DND-41 (cell line): ENCODE measurements around the gene ERMARD.
A peak's percentile ranks its signal among the peaks of the same experiment; 100 is the strongest.

Experiments used
- ATAC-seq: fragments of 200-7000 bp; cut with Tn5 transposase; 3 replicates; pipeline ENCODE4 v1.9.1; 2021; ENCODE audit warnings: low read depth; ENCODE audit not compliant: insufficient read depth
- DNase-seq: peaks from one replicate; pipeline ENCODE4 v3.0.0-alpha.2; 2020
- H2AFZ ChIP-seq: 2 replicates; pipeline ENCODE4 v1.6.0; 2012; ENCODE audit warnings: low read depth, low read length
- H3K27ac ChIP-seq: 2 replicates; pipeline ENCODE4 v1.5.1; 2012; ENCODE audit warnings: low read length, inconsistent platforms
- H3K27me3 ChIP-seq: fragments of 200-600 bp; sonication (generic); 2 replicates; pipeline ENCODE4 v1.6.0; 2012; ENCODE audit warnings: low read length, mild to moderate bottlenecking, inconsistent platforms; ENCODE audit not compliant: insufficient read depth, poor library complexity
- H3K36me3 ChIP-seq: 2 replicates; pipeline ENCODE4 v1.5.1; 2012; ENCODE audit warnings: low read length, inconsistent platforms; ENCODE audit not compliant: insufficient read depth
- H3K4me1 ChIP-seq: 2 replicates; pipeline ENCODE4 v1.5.1; 2012; ENCODE audit warnings: mild to moderate bottlenecking, low read length; ENCODE audit not compliant: insufficient read depth
- H3K4me2 ChIP-seq: 2 replicates; pipeline ENCODE4 v1.6.0; 2012; ENCODE audit warnings: mild to moderate bottlenecking, moderate library complexity, low read length, inconsistent platforms; ENCODE audit not compliant: insufficient read depth
- H3K4me3 ChIP-seq, 2 experiments: fragments of 200-600 bp in 1 of 2; shearing (Covaris generic) in 1 of 2; 2 replicates each; pipeline ENCODE4 v1.5.1; 2012 to 2016; ENCODE audit warnings: inconsistent platforms in 2 of 2, low read length in 2 of 2, mild to moderate bottlenecking in 2 of 2, low read depth in 1 of 2, moderate library complexity in 1 of 2
- H3K79me2 ChIP-seq: 2 replicates; pipeline ENCODE4 v1.6.0; 2012; ENCODE audit warnings: low read length, inconsistent platforms; ENCODE audit not compliant: insufficient read depth
- H3K9ac ChIP-seq: 2 replicates; pipeline ENCODE4 v1.6.0; 2012; ENCODE audit warnings: low read depth, mild to moderate bottlenecking, inconsistent platforms, low read length, moderate library complexity
- H3K9me3 ChIP-seq: 2 replicates; pipeline ENCODE4 v1.5.1; 2012; ENCODE audit warnings: low read length, moderate library complexity, mild to moderate bottlenecking, inconsistent platforms; ENCODE audit not compliant: insufficient read depth, severe bottlenecking
- H4K20me1 ChIP-seq: 2 replicates; pipeline ENCODE4 v1.6.0; 2012; ENCODE audit warnings: low read length; ENCODE audit not compliant: insufficient read depth
- CTCF ChIP-seq: IDR thresholded peaks from 2 replicates; pipeline ENCODE4 v1.5.1; 2012; ENCODE audit warnings: borderline replicate concordance, low read length, moderate library complexity, mild to moderate bottlenecking; ENCODE audit not compliant: poor library complexity, severe bottlenecking; ENCODE audit errors: extremely low read depth
- EZH2 ChIP-seq: IDR thresholded peaks from 3 replicates; pipeline ENCODE4 v1.6.1; 2012; ENCODE audit warnings: borderline replicate concordance, low read depth, mild to moderate bottlenecking, moderate library complexity, low read length, inconsistent platforms; ENCODE audit not compliant: severe bottlenecking

The ERMARD gene

GRCh38 chr6:169789146-169789943 is 37.9 kb downstream of the ERMARD start:
- TF ChIP-seq EZH2: no peak
- TF ChIP-seq CTCF: no peak
- DNase-seq (no peak), ATAC-seq (no peak)
- no peaks in the 10 kb centered on the region for H3K36me3 ChIP-seq
- H3K79me2 ChIP-seq: no peaks in the 10 kb centered on the region
- no peak overlapping the region for H3K4me3 ChIP-seq
- no peak overlapping the region for H3K27ac ChIP-seq
- peaks cover 13% of the 10 kb centered on the region; the same call in 1 of the 2 replicates for H4K20me1 ChIP-seq
- H3K9me3 ChIP-seq: no peaks in the 10 kb centered on the region
- peak overlapping the region; percentile 46; the same call in 1 of the 2 replicates for H3K4me2 ChIP-seq
- H2AFZ ChIP-seq: no peak overlapping the region
- H3K27me3 ChIP-seq: peaks cover 12% of the 10 kb centered on the region
- peaks cover 39% of the 10 kb centered on the region for H3K4me1 ChIP-seq
- H3K9ac ChIP-seq: no peak overlapping the region

DNA sequence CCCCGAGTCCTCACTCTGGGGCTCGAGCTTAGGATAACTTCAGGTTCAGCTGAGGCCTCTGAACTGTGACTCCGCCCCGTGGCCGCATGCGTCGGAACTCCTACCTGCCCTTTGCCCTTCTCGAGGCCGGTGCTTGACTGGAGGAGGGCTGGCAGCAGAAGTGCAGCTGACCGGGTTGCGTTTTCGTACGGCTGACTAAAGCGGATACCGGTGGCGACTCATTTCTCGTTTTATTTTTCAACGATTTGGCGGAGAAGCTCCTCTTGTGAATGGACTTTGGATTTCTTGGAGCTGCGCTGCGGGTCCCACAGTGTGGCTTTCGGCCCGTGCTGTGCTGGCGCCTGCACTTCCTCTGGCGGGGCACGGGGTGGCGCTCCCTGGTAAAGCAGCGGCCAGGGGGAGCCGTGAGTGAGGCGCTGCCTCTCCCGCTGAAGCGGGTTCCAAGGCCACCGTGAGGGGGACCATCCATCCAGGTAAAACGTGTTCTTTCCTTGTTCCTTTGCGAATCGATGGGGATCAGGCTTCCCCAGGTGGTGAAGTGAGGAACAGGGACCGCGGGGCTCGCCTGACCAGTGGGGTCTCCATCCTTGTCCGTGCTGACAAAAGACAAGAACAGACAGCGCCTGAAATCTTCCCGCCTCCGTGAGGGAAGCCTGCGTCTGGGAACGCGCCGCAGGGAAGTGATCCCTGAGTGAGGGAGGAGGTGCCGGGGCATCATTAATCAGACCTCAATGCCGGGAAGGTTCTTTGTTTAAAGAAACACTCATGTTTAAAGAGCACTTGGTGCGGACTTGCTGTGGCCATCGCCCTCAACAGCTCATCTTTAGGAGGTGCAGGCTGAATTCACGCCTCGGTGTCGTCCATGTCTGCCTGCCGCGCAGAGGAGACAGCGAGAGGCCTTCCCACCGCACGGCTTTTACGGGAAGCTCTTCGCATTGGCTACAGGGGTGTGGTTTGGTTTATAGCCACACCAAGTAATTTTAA is 38.8 kb downstream of the ERMARD start:
- H3K9ac ChIP-seq: no peak overlapping the region

GRCh38 chr6:169791721-169792131 is 40.3 kb downstream of the ERMARD start:
- H3K4me3 ChIP-seq: no peak overlapping the region
- no peak for TF ChIP-seq EZH2
- no peak for TF ChIP-seq CTCF
- no peak overlapping the region for H3K4me2 ChIP-seq
- H3K9me3 ChIP-seq: no peaks in the 10 kb centered on the region
- H3K79me2 ChIP-seq: no peaks in the 10 kb centered on the region
- no peak overlapping the region for H2AFZ ChIP-seq
- peaks cover 7% of the 10 kb centered on the region; the same call in 1 of the 2 replicates for H4K20me1 ChIP-seq
- no peak overlapping the region for H3K27ac ChIP-seq
- H3K4me1 ChIP-seq: peaks cover 58% of the 10 kb centered on the region
- H3K27me3 ChIP-seq: peaks cover 12% of the 10 kb centered on the region
- no peak overlapping the region for H3K9ac ChIP-seq
- no peaks in the 10 kb centered on the region for H3K36me3 ChIP-seq
- no peak for ATAC-seq
- peak; percentile 2 for DNase-seq

More for the DNA sequence above, 38.8 kb downstream of the ERMARD start:
- Histone ChIP-seq H3K9me3 (no peaks in the 10 kb centered on the region), H3K4me2 (peak overlapping the region; percentile 46; the same call in 1 of the 2 replicates), H3K27ac (no peak overlapping the region), H3K4me3 (no peak overlapping the region), H3K4me1 (peaks cover 47% of the 10 kb centered on the region), H4K20me1 (peaks cover 13% of the 10 kb centered on the region; the same call in 1 of the 2 replicates), H3K36me3 (no peaks in the 10 kb centered on the region), H2AFZ (no peak overlapping the region), H3K27me3 (peaks cover 12% of the 10 kb centered on the region), H3K79me2 (no peaks in the 10 kb centered on the region)
- DNase-seq (peak; percentile 65), ATAC-seq (peak; percentile 55)
- peak; percentile 94 for TF ChIP-seq CTCF
- TF ChIP-seq EZH2: no peak
